ENCODE data around the gene PLD4. TPM values are rescaled to one million over a fixed set of nuclear protein-coding genes. Genes with fewer than 3 reads are reported as not detected.
A peak's percentile ranks its signal among the peaks of the same experiment; 100 is the strongest.
"Not testable (repeated sequence)": the region's sequence is repeated elsewhere in the genome, so short reads cannot be mapped to it uniquely, and the experiment has no call there.

The PLD4 gene
- polyA plus RNA-seq (2014; cell fraction: cytosol; rRNA removed), result 0.10 TPM in 1 of 2 replicates, not detected in the other
- 0.37 TPM in 1 of 2 replicates, not detected in the other for polyA plus RNA-seq (2014; cell fraction: nucleus; rRNA removed)

GRCh38 chr14:104924421-104925213 is at the start of gene PLD4:
PLD4 (plus strand) TSS chr14:104924879; CDS start chr14:104927141, 2,262 bp downstream.
- no peak for DNase-seq (ENCODE audit: low spot score)

GRCh38 chr14:104875412-104875751 is 49.3 kb upstream of the PLD4 start:
- no peak for DNase-seq (ENCODE audit: low spot score)

- no peak for DNase-seq (ENCODE audit: low spot score)
Observed at GRCh38 chr14:104875811-104876210, 48.9 kb upstream of the PLD4 start.

GRCh38 chr14:104876251-104876699 is 48.4 kb upstream of the PLD4 start:
- DNase-seq (ENCODE audit: low spot score), result no peak

GRCh38 chr14:104877066-104877805 is 47.4 kb upstream of the PLD4 start:
- no peak for DNase-seq (ENCODE audit: low spot score)

GRCh38 chr14:104877806-104878550 is 46.7 kb upstream of the PLD4 start:
- DNase-seq (ENCODE audit: low spot score), result no peak

- no peak for DNase-seq (ENCODE audit: low spot score)
Observed at GRCh38 chr14:104878582-104878981, 46.1 kb upstream of the PLD4 start.

GRCh38 chr14:104879201-104879982 is 45.3 kb upstream of the PLD4 start:
- DNase-seq (ENCODE audit: low spot score), result no peak

- DNase-seq (ENCODE audit: low spot score), result no peak
Observed at GRCh38 chr14:104879983-104880565, 44.6 kb upstream of the PLD4 start.

GRCh38 chr14:104880584-104881210 is 44.0 kb upstream of the PLD4 start:
- DNase-seq (ENCODE audit: low spot score), result no peak

GRCh38 chr14:104881369-104881979 is 43.2 kb upstream of the PLD4 start:
- peak; percentile 56 for DNase-seq (ENCODE audit: low spot score)

- DNase-seq (ENCODE audit: low spot score), result peak; percentile 11
Observed at GRCh38 chr14:104882325-104882973, 42.2 kb upstream of the PLD4 start.

- DNase-seq (ENCODE audit: low spot score), result no peak
Observed at GRCh38 chr14:104882991-104883660, 41.6 kb upstream of the PLD4 start.

GRCh38 chr14:104883681-104884361 is 40.9 kb upstream of the PLD4 start:
- DNase-seq (ENCODE audit: low spot score), result no peak

GRCh38 chr14:104884381-104884780 is 40.3 kb upstream of the PLD4 start:
- not testable (repeated sequence) for DNase-seq (ENCODE audit: low spot score)

- DNase-seq (ENCODE audit: low spot score), result no peak
Observed at GRCh38 chr14:104885031-104885972, 39.4 kb upstream of the PLD4 start.

Measured in SK-N-DZ (cell line).